SK-N-SH treated with all-trans-retinoic acid at 6 μM for 48 hours (cell line): ENCODE data around the gene APOL6.

Experiments used
- ATAC-seq: fragments of 200-7000 bp; cut with Tn5 transposase; 3 replicates; pipeline ENCODE4 v1.9.1; 2020; ENCODE audit warnings: mild to moderate bottlenecking, moderate library complexity
- ARNTL ChIP-seq: fragments of 450-650 bp; formaldehyde crosslinking; IDR thresholded peaks from 2 replicates; pipeline ENCODE4 v1.5.0; 2020; ENCODE audit warnings: low read depth, mild to moderate bottlenecking, moderate library complexity, borderline replicate concordance
- BACH2 ChIP-seq: fragments of 250-450 bp; sonication (Bioruptor Pico); IDR thresholded peaks from 2 replicates; pipeline ENCODE4 v1.9.0; 2021; ENCODE audit warnings: mild to moderate bottlenecking, borderline replicate concordance
- CREB5 ChIP-seq: fragments of 250-450 bp; sonication (Bioruptor Pico); IDR thresholded peaks from 2 replicates; pipeline ENCODE4 v1.5.1; 2020; ENCODE audit warnings: low read depth, mild to moderate bottlenecking, moderate library complexity
- CSRNP3 ChIP-seq: fragments of 250-450 bp; sonication (Bioruptor Pico); IDR thresholded peaks from 2 replicates; pipeline ENCODE4 v1.5.1; 2021; ENCODE audit warnings: mild to moderate bottlenecking, moderate library complexity
- ESRRG ChIP-seq: fragments of 250-450 bp; sonication (Bioruptor Pico); IDR thresholded peaks from 2 replicates; pipeline ENCODE4 v1.6.1; 2021; ENCODE audit warnings: mild to moderate bottlenecking
- GLIS3 ChIP-seq: fragments of 250-450 bp; sonication (Bioruptor Pico); IDR thresholded peaks from 2 replicates; pipeline ENCODE4 v1.5.0; 2020; ENCODE audit warnings: mild to moderate bottlenecking, moderate library complexity
- ISL1 ChIP-seq: fragments of 250-450 bp; sonication (Bioruptor Pico); IDR thresholded peaks from 2 replicates; pipeline ENCODE4 v2.1.2; 2022; ENCODE audit warnings: mild to moderate bottlenecking, moderate library complexity
- OSR1 ChIP-seq: fragments of 250-450 bp; sonication (Bioruptor Pico); IDR thresholded peaks from 2 replicates; pipeline ENCODE4 v1.8.0; 2022; ENCODE audit warnings: moderate library complexity, mild to moderate bottlenecking, inconsistent platforms
- PATZ1 ChIP-seq: fragments of 250-450 bp; sonication (Bioruptor Pico); IDR thresholded peaks from 2 replicates; pipeline ENCODE4 v1.8.0; 2020; ENCODE audit warnings: mild to moderate bottlenecking, moderate library complexity, borderline replicate concordance
- POU6F1 ChIP-seq: fragments of 250-450 bp; sonication (Bioruptor Pico); IDR thresholded peaks from 2 replicates; pipeline ENCODE4 v1.8.0; 2021; ENCODE audit warnings: low read depth, mild to moderate bottlenecking, moderate library complexity, borderline replicate concordance
- PPARA ChIP-seq: fragments of 250-450 bp; sonication (Bioruptor Pico); IDR thresholded peaks from 2 replicates; pipeline ENCODE4 v1.5.0; 2020; ENCODE audit warnings: mild to moderate bottlenecking, borderline replicate concordance
- RARB ChIP-seq: fragments of 250-450 bp; sonication (Bioruptor Pico); IDR thresholded peaks from 2 replicates; pipeline ENCODE4 v1.8.0; 2021; ENCODE audit warnings: mild to moderate bottlenecking, moderate library complexity
- SNAI2 ChIP-seq: fragments of 250-450 bp; sonication (Bioruptor Pico); IDR thresholded peaks from 2 replicates; pipeline ENCODE4 v1.5.0; 2020; ENCODE audit warnings: mild to moderate bottlenecking, moderate library complexity
- TCF4 ChIP-seq: fragments of 250-450 bp; sonication (Bioruptor Pico); IDR thresholded peaks from 2 replicates; pipeline ENCODE4 v1.8.0; 2021; ENCODE audit warnings: mild to moderate bottlenecking, moderate library complexity, borderline replicate concordance
- TOX ChIP-seq: fragments of 250-450 bp; sonication (Bioruptor Pico); IDR thresholded peaks from 2 replicates; pipeline ENCODE4 v1.8.0; 2021; ENCODE audit warnings: mild to moderate bottlenecking, moderate library complexity, borderline replicate concordance
- TSHZ2 ChIP-seq: fragments of 250-450 bp; sonication (Bioruptor Pico); IDR thresholded peaks from 2 replicates; pipeline ENCODE4 v1.5.0; 2020; ENCODE audit warnings: mild to moderate bottlenecking, moderate library complexity
- ZC3H10 ChIP-seq: fragments of 250-450 bp; sonication (Bioruptor Pico); IDR thresholded peaks from 2 replicates; pipeline ENCODE4 v1.5.1; 2021; ENCODE audit warnings: mild to moderate bottlenecking, moderate library complexity
- ZFP3 ChIP-seq: fragments of 250-450 bp; sonication (Bioruptor Pico); IDR thresholded peaks from 2 replicates; pipeline ENCODE4 v1.5.0; 2020; ENCODE audit warnings: mild to moderate bottlenecking, moderate library complexity
- ZFP30 ChIP-seq: fragments of 450-650 bp; formaldehyde crosslinking; IDR thresholded peaks from 2 replicates; pipeline ENCODE4 v1.5.0; 2022; ENCODE audit warnings: mild to moderate bottlenecking, moderate library complexity
- ZNF565 ChIP-seq: fragments of 450-650 bp; formaldehyde crosslinking; conservative IDR thresholded peaks from 2 replicates; pipeline ENCODE4 v1.5.0; 2020; ENCODE audit warnings: low read depth, mild to moderate bottlenecking, moderate library complexity
- ZNF70 ChIP-seq: fragments of 450-650 bp; formaldehyde crosslinking; IDR thresholded peaks from 2 replicates; pipeline ENCODE4 v1.5.0; 2020; ENCODE audit warnings: mild to moderate bottlenecking, moderate library complexity
- ZNF8 ChIP-seq: fragments of 450-650 bp; formaldehyde crosslinking; IDR thresholded peaks from 2 replicates; pipeline ENCODE4 v1.5.0; 2020; ENCODE audit warnings: mild to moderate bottlenecking, moderate library complexity

The APOL6 gene

GRCh38 chr22:35638410-35638809 lies 9.8 kb upstream of the APOL6 start (continued):
- TF ChIP-seq CSRNP3 (no peak), PPARA (CRISPR knock-in tag) (no peak)

- TF ChIP-seq POU6F1 (no peak), TOX (CRISPR knock-in tag) (no peak), SNAI2 (no peak), ZNF70 (CRISPR knock-in tag) (no peak), CSRNP3 (no peak), ZC3H10 (no peak), CREB5 (CRISPR knock-in tag) (no peak), ZFP3 (CRISPR knock-in tag) (no peak), TCF4 (CRISPR knock-in tag) (no peak), BACH2 (CRISPR knock-in tag) (no peak), TSHZ2 (no peak), ZNF8 (no peak), PATZ1 (no peak), ZFP30 (no peak), ESRRG (no peak), ARNTL (no peak), RARB (CRISPR knock-in tag) (no peak), ISL1 (no peak), GLIS3 (CRISPR knock-in tag) (no peak)
- no peak for ATAC-seq
These were observed 6.6 kb upstream of the APOL6 start for GRCh38 chr22:35641494-35642120.

GRCh38 chr22:35642305-35642741 lies 5.9 kb upstream of the APOL6 start:
- no peak for ATAC-seq
- no peak for TF ChIP-seq ZFP3 (CRISPR knock-in tag)
- no peak for TF ChIP-seq ZFP30
- no peak for TF ChIP-seq ZNF70 (CRISPR knock-in tag)
- no peak for TF ChIP-seq TSHZ2
- TF ChIP-seq BACH2 (CRISPR knock-in tag) = no peak
- no peak for TF ChIP-seq POU6F1
- TF ChIP-seq ZC3H10 = no peak
- no peak for TF ChIP-seq RARB (CRISPR knock-in tag)
- TF ChIP-seq OSR1 (CRISPR knock-in tag) = no peak
- no peak for TF ChIP-seq ESRRG
- no peak for TF ChIP-seq ARNTL
- TF ChIP-seq PPARA (CRISPR knock-in tag) = no peak
- no peak for TF ChIP-seq SNAI2
- no peak for TF ChIP-seq ZNF565 (CRISPR knock-in tag)
- TF ChIP-seq TCF4 (CRISPR knock-in tag) = no peak
